BE2C (cell line): ENCODE results near the gene LPO.

Experiments
- DNase-seq: peaks from one replicate; pipeline ENCODE4 v3.0.0-alpha.2; 2020
- H3K27me3 ChIP-seq: fragments of 250-450 bp; sonication (Bioruptor Pico); 2 replicates; pipeline ENCODE4 v1.5.1; 2020; ENCODE audit warnings: mild to moderate bottlenecking
- H3K36me3 ChIP-seq: fragments of 250-450 bp; sonication (Bioruptor Pico); 2 replicates; pipeline ENCODE4 v1.5.1; 2020; ENCODE audit warnings: mild to moderate bottlenecking
- H3K4me1 ChIP-seq: fragments of 250-450 bp; sonication (Bioruptor Pico); 2 replicates; pipeline ENCODE4 v1.5.1; 2020
- H3K4me3 ChIP-seq: 2 replicates; pipeline ENCODE4 v1.5.1; 2011; ENCODE audit warnings: low read depth, low read length
- H3K9me3 ChIP-seq: fragments of 250-450 bp; sonication (Bioruptor Pico); 2 replicates; pipeline ENCODE4 v1.5.1; 2020
- CTCF ChIP-seq: IDR thresholded peaks from 2 replicates; pipeline ENCODE4 v1.5.1; 2012; ENCODE audit warnings: mild to moderate bottlenecking, low read depth, low read length

The LPO gene

GRCh38 chr17:58284613-58285421, 46.4 kb downstream of the LPO start:
- H3K27me3 ChIP-seq = peaks cover 23% of the 10 kb centered on the region
- no peaks in the 10 kb centered on the region for H3K4me1 ChIP-seq
- H3K4me3 ChIP-seq = no peak overlapping the region
- H3K36me3 ChIP-seq = no peaks in the 10 kb centered on the region
- no peaks in the 10 kb centered on the region for H3K9me3 ChIP-seq
- TF ChIP-seq CTCF = no peak
- DNase-seq = no peak

DNA sequence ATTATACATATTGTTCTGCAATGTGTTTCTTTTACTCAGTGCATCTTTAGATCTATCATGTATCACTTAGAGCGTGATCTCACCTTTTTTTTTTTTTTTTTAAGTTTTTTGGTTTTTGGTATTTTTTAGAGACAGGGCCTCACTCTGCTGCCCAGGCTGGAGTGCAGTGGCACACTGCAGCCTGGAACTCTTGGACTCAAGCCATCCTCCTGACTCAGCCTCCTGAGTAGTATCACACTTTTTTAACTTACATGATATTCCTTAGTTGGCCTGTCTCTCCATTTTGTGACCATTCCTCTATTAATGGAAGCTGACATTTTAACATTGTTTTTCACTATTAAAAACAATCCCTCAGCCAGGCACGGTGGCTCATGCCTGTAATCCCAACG, 47.0 kb downstream of the LPO start:
- TF ChIP-seq CTCF = no peak
- H3K27me3 ChIP-seq = peaks cover 25% of the 10 kb centered on the region

DNA sequence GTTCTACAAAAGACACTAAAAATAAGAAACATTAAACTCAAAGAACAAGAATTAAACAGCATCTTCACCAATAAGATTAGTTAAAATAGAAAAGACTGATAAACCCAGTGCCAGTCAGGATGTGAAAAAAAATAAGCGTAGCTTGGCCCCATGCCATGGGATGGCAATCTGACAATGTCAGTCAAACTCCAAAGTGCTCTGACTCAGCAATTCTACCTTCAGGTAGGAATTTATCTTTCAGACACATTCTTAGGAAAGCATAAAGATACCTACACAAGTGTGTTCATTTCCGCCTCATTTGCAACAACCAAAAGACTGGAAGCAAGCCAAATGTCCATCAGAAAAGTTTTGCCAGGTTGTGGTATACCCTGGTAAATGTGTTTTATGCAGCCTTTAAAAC, 51.5 kb downstream of the LPO start:
- no peak for DNase-seq
- no peak overlapping the region for H3K4me3 ChIP-seq

More for the DNA sequence above, 47.0 kb downstream of the LPO start:
- H3K4me3 ChIP-seq = no peak overlapping the region
- no peak for DNase-seq
- no peaks in the 10 kb centered on the region for H3K36me3 ChIP-seq
- H3K9me3 ChIP-seq = no peaks in the 10 kb centered on the region
- H3K4me1 ChIP-seq = no peaks in the 10 kb centered on the region

GRCh38 chr17:58291246-58291645, 52.9 kb downstream of the LPO start:
- Histone ChIP-seq H3K27me3 (peaks cover 75% of the 10 kb centered on the region), H3K4me3 (no peak overlapping the region), H3K4me1 (no peaks in the 10 kb centered on the region), H3K9me3 (no peaks in the 10 kb centered on the region; the same call in 1 of the 2 replicates), H3K36me3 (no peaks in the 10 kb centered on the region)
- no peak for TF ChIP-seq CTCF
- DNase-seq = no peak

More for the DNA sequence above, 51.5 kb downstream of the LPO start:
- Histone ChIP-seq H3K36me3 (no peaks in the 10 kb centered on the region), H3K9me3 (no peaks in the 10 kb centered on the region; the same call in 1 of the 2 replicates), H3K4me1 (no peaks in the 10 kb centered on the region), H3K27me3 (peaks cover 61% of the 10 kb centered on the region)
- TF ChIP-seq CTCF = no peak

DNA sequence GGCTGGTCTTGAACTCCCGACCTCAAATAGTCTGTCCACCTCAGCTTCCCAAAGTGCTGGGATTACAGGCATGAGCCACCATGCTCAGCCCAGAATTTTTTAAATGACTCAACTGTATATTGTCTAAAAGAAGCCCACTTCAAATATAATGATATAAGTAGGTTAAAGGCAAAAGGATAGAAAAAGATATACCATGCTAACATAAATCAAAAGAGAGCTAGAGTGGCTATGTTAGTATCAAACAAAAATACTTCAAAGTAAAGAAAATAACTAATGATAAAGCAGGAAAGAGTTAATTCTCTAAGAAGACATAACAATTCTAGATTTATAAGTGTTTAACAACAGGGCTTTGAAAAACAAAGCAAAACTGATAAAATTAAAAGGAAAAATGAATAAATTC, 55.6 kb downstream of the LPO start:
- Histone ChIP-seq H3K36me3 (no peaks in the 10 kb centered on the region), H3K27me3 (peaks cover 76% of the 10 kb centered on the region), H3K4me3 (no peak overlapping the region), H3K4me1 (no peaks in the 10 kb centered on the region), H3K9me3 (no peaks in the 10 kb centered on the region; the same call in 1 of the 2 replicates)
- TF ChIP-seq CTCF = no peak
- no peak for DNase-seq

DNA sequence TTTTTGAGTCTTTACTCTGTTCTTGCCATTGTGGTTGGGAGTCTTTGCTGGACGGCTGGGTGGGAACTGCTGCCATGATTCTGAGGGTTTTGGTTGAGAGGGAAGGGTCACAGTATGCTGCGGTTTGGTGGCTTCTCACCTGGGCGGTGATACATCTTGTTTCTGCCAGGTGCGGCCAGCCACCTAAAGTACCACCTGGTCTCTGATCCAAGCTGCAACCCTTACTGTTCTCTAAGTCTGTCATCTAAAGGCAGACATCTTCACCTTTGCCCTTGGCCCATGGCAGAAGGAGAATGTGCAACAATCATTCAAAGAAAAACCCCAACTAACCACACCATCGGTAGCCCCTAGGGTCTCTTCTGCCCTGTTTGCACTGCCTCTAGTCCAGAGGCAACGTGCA, 62.0 kb downstream of the LPO start:
- TF ChIP-seq CTCF = no peak
- Histone ChIP-seq H3K4me1 (no peaks in the 10 kb centered on the region), H3K27me3 (peaks cover 28% of the 10 kb centered on the region), H3K9me3 (no peaks in the 10 kb centered on the region), H3K36me3 (no peaks in the 10 kb centered on the region), H3K4me3 (no peak overlapping the region)
- DNase-seq = no peak
